HepG2 (cell line): Measurements from ENCODE around the gene ARHGAP30. TPM values are rescaled to one million over a fixed set of nuclear protein-coding genes. Genes with fewer than 3 reads are reported as not detected.
A peak's percentile ranks its signal among the peaks of the same experiment; 100 is the strongest.

ENCODE experiments used
- CHD2 ChIP-seq: IDR thresholded peaks from 2 replicates; pipeline ENCODE4 v1.6.1; 2011; ENCODE audit warnings: low read depth, low read length, improper control_type of control experiment
- CREB1 ChIP-seq, 2 experiments: fragments of 450-650 bp in 1 of 2; IDR thresholded peaks; 2 replicates each; pipeline ENCODE4 v1.6.1; 2016 to 2017; ENCODE audit warnings: control low read depth in 1 of 2, mild to moderate bottlenecking in 1 of 2, missing compliant biosample characterization in 1 of 2, missing genetic modification characterization in 1 of 2
- IRF1 ChIP-seq: sonication (generic); formaldehyde crosslinking; IDR thresholded peaks from 2 replicates; pipeline ENCODE4 v1.4.0; 2020; ENCODE audit warnings: low read depth, mild to moderate bottlenecking, missing genetic modification reagents
- KLF13 ChIP-seq: sonication (generic); formaldehyde crosslinking; IDR thresholded peaks from 2 replicates; pipeline ENCODE4 v1.4.0; 2020; ENCODE audit warnings: mild to moderate bottlenecking, missing genetic modification reagents
- LBX2 ChIP-seq: sonication (generic); formaldehyde crosslinking; IDR thresholded peaks from 2 replicates; pipeline ENCODE4 v1.5.0; 2020; ENCODE audit warnings: missing genetic modification reagents, mild to moderate bottlenecking, borderline replicate concordance
- MAX ChIP-seq: IDR thresholded peaks from 2 replicates; pipeline ENCODE4 v1.6.1; 2012; ENCODE audit warnings: inconsistent platforms
- MED8 ChIP-seq: sonication (generic); formaldehyde crosslinking; IDR thresholded peaks from 2 replicates; pipeline ENCODE4 v1.8.1; 2023; ENCODE audit warnings: mild to moderate bottlenecking, missing genetic modification reagents; ENCODE audit not compliant: insufficient replicate concordance
- NFE2L1 ChIP-seq: sonication (generic); formaldehyde crosslinking; IDR thresholded peaks from 2 replicates; pipeline ENCODE4 v1.4.0; 2020; ENCODE audit warnings: missing genetic modification reagents, mild to moderate bottlenecking, borderline replicate concordance
- NR3C1 ChIP-seq: sonication (generic); formaldehyde crosslinking; IDR thresholded peaks from 2 replicates; pipeline ENCODE4 v1.4.0; 2020; ENCODE audit warnings: missing genetic modification reagents
- PCBP1 ChIP-seq: fragments of 200-400 bp; formaldehyde crosslinking; IDR thresholded peaks from 2 replicates; pipeline ENCODE4 v1.6.1; 2017; ENCODE audit warnings: mild to moderate bottlenecking, low read depth, low read length, borderline replicate concordance
- PLRG1 ChIP-seq: fragments of 450-650 bp; conservative IDR thresholded peaks from 2 replicates; pipeline ENCODE4 v1.6.1; 2016
- SMARCC2 ChIP-seq: fragments of 450-650 bp; IDR thresholded peaks from 2 replicates; pipeline ENCODE4 v1.6.1; 2017; ENCODE audit warnings: antibody characterized with exemption, mild to moderate bottlenecking
- SRSF9 ChIP-seq: fragments of 200-400 bp; formaldehyde crosslinking; IDR thresholded peaks from 2 replicates; pipeline ENCODE4 v1.6.1; 2018; ENCODE audit warnings: borderline replicate concordance, mild to moderate bottlenecking, low read depth, low read length; ENCODE audit not compliant: insufficient read depth, poor library complexity, severe bottlenecking
- TFAP4 ChIP-seq: sonication (generic); IDR thresholded peaks from 2 replicates; pipeline ENCODE4 v1.6.1; 2016; ENCODE audit warnings: low read depth, borderline replicate concordance
- TRAFD1 ChIP-seq: sonication (generic); formaldehyde crosslinking; IDR thresholded peaks from 2 replicates; pipeline ENCODE4 v1.5.1; 2020; ENCODE audit warnings: missing genetic modification reagents, mild to moderate bottlenecking, borderline replicate concordance
- ZBTB25 ChIP-seq: IDR thresholded peaks from 2 replicates; pipeline ENCODE4 v1.6.1; 2018; ENCODE audit warnings: missing genetic modification reagents
- ZNF275 ChIP-seq: sonication (generic); formaldehyde crosslinking; IDR thresholded peaks from 2 replicates; pipeline ENCODE4 v1.8.0; 2022; ENCODE audit warnings: missing genetic modification reagents, mild to moderate bottlenecking, inconsistent platforms, borderline replicate concordance
- ZNF33B ChIP-seq: sonication (generic); formaldehyde crosslinking; IDR thresholded peaks from 2 replicates; pipeline ENCODE4 v1.5.1; 2020; ENCODE audit warnings: mild to moderate bottlenecking, missing genetic modification reagents
- ZNF546 ChIP-seq: sonication (generic); formaldehyde crosslinking; conservative IDR thresholded peaks from 2 replicates; pipeline ENCODE4 v1.8.1; 2023; ENCODE audit warnings: mild to moderate bottlenecking, missing genetic modification reagents
- ZNF883 ChIP-seq: sonication (generic); formaldehyde crosslinking; IDR thresholded peaks from 2 replicates; pipeline ENCODE4 v1.5.1; 2020; ENCODE audit warnings: mild to moderate bottlenecking, missing genetic modification reagents; ENCODE audit errors: not compliant biosample characterization
- ZSCAN9 ChIP-seq: IDR thresholded peaks from 2 replicates; pipeline ENCODE4 v1.6.1; 2016; ENCODE audit warnings: borderline replicate concordance
- polyA plus RNA-seq, 8 experiments: library from polyadenylated mRNA; depleted of rRNA in 3 of 8; stranded (reverse) in 7 of 8; unstranded in 1 of 8; fragments of >200 nt; fragmentation: Illumina TruSeq in 4 of 8; extraction: Trizol in 4 of 8; gene quantifications; 2 replicates each; pipeline versions ENCODE4 v1.2.1 to v1.2.3, GENCODE V29; 2011 to 2016; ENCODE audit warnings: low read depth in 4 of 8, missing spikeins in 1 of 8, mixed read lengths in 1 of 8; ENCODE audit not compliant: insufficient read depth in 1 of 8
- total RNA-seq, 5 experiments: library from RNA; depleted of rRNA; stranded (reverse); fragments of >200 nt; fragmentation: Illumina TruSeq; extraction: Trizol; gene quantifications; 2 replicates each; pipeline ENCODE4 v1.2.3, GENCODE V29; 2016; ENCODE audit warnings: low read depth in 1 of 5

ARHGAP30 gene
- total and polyA plus RNA-seq, 2 of the 13 experiments (the other 11 are each of a cell fraction or from before 2014, with no cell fraction given) = 0.13 to 0.20 TPM

- TF ChIP-seq SMARCC2 (no peak), NR3C1 (no peak), PLRG1 (no peak), SRSF9 (no peak), KLF13 (CRISPR knock-in tag) (no peak), ZSCAN9 (0 out of 2 replicates have a peak, but pooled peaks have one; percentile 47), MAX (peak; percentile 69; the same call in 1 of the 2 replicates), LBX2 (CRISPR knock-in tag) (no peak), ZBTB25 (CRISPR knock-in tag) (no peak), TFAP4 (peak; percentile 38; the same call in 1 of the 2 replicates), CREB1 (IDR thresholded peaks at IDR 0.05) (peak; percentile 84), CREB1 (CRISPR knock-in tag; IDR thresholded peaks at IDR 0.05) (peak; percentile 96), IRF1 (CRISPR knock-in tag) (no peak), NFE2L1 (no peak), ZNF883 (CRISPR knock-in tag) (peak; percentile 70), ZNF275 (peak; percentile 71; the same call in 1 of the 2 replicates), TRAFD1 (CRISPR knock-in tag) (no peak), ZNF546 (CRISPR knock-in tag) (no peak), MED8 (no peak), ZNF33B (CRISPR knock-in tag) (no peak; the same call in 1 of the 2 replicates), PCBP1 (no peak), CHD2 (no peak)
Observed at GRCh38 chr1:161117759-161118581, 48.3 kb upstream of the ARHGAP30 start, which contains the start of the genes NIT1 and PFDN2 (continued).
